ENCODE measurements around the gene TAF12. TPM values are rescaled to one million over a fixed set of nuclear protein-coding genes. Genes with fewer than 3 reads are reported as not detected.
A peak's percentile ranks its signal among the peaks of the same experiment; 100 is the strongest.

Gene TAF12
- total RNA-seq, 3 donors from 2014 or later, result 18.7 to 36.2 (median 22.7) TPM

- Histone ChIP-seq H3K27me3 (no peaks in the 10 kb centered on the region), H3K4me1 (peaks cover 0 to 14% of the 10 kb centered on the region in 2 donors), H3K9me3 (no peaks in the 10 kb centered on the region), H3K4me3 (peak overlapping the region; percentile 70 to 83 (median 72)), H3K36me3 (no peaks in the 10 kb centered on the region), H3K27ac (peak overlapping the region; percentile 88 to 90)
- TF ChIP-seq, protein P1, sequence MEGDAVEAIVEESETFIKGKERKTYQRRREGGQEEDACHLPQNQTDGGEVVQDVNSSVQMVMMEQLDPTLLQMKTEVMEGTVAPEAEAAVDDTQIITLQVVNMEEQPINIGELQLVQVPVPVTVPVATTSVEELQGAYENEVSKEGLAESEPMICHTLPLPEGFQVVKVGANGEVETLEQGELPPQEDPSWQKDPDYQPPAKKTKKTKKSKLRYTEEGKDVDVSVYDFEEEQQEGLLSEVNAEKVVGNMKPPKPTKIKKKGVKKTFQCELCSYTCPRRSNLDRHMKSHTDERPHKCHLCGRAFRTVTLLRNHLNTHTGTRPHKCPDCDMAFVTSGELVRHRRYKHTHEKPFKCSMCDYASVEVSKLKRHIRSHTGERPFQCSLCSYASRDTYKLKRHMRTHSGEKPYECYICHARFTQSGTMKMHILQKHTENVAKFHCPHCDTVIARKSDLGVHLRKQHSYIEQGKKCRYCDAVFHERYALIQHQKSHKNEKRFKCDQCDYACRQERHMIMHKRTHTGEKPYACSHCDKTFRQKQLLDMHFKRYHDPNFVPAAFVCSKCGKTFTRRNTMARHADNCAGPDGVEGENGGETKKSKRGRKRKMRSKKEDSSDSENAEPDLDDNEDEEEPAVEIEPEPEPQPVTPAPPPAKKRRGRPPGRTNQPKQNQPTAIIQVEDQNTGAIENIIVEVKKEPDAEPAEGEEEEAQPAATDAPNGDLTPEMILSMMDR (IDR thresholded peaks at IDR 0.05), result no peak
- TF ChIP-seq POLR2AphosphoS5 (IDR thresholded peaks at IDR 0.05) (no peak), POLR2A (IDR thresholded peaks at IDR 0.05) (no peak)
- intact Hi-C loops (cut with DNase I; ENCODE audit: low total_unique reads), result no loop called here
- no peak for DNase-seq (ENCODE audit: low spot score in 2 of 2)
Observed at GRCh38 chr1:28642056-28642846, 616 bp downstream of the TAF12 start.

DNA sequence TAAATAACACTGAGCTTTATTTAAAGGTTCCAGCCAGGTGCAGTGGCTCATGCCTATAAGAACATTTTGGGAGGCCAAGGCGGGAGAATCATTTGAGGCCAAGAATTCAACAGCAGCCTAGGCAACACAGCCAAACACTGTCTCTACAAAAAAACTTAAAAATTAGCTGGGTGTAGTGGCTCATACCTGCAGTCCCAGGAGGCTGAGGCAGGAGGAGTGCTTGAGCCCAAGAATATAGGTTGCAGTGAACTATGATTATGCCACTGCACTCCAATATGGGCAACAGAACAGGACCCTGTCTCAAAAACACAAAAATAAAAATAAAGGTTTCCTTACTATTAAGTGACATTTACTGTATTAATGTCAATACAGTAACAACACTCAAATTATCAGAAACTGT, 2.1 kb downstream of the TAF12 start:
- intact Hi-C loops (cut with DNase I; ENCODE audit: low total_unique reads), result no loop called here
- Histone ChIP-seq H3K27ac (no peak overlapping the region), H3K27me3 (no peaks in the 10 kb centered on the region), H3K36me3 (no peaks in the 10 kb centered on the region), H3K4me3 (no peak overlapping the region), H3K4me1 (peaks cover 0 to 14% of the 10 kb centered on the region in 2 donors), H3K9me3 (no peaks in the 10 kb centered on the region)
- DNase-seq (ENCODE audit: low spot score in 2 of 2), result no peak
- TF ChIP-seq POLR2AphosphoS5 (IDR thresholded peaks at IDR 0.05) (no peak), POLR2A (IDR thresholded peaks at IDR 0.05) (no peak)
- TF ChIP-seq, protein P1 (IDR thresholded peaks at IDR 0.05), result no peak

DNA sequence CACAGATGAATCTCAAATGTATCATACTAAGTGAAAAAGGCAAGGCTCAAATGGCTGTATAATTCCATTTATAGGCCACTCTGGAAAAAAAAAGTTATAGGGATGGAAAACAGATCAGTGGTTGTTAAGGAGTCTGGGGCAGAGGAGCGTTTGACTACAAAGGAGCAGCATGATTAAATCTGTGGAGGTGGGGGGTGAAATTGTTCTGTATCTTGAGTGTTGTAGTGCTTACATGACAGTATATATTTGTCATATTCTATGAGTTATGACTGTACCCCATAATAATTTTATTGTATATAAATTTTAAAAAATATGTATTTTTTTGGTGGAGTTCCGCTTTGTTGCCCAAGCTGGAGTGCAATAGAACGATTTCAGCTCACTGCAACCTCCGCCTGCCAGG, 10.3 kb downstream of the TAF12 start:
- intact Hi-C loops (cut with DNase I; ENCODE audit: low total_unique reads), result no loop called here
- no peak for TF ChIP-seq POLR2AphosphoS5 (IDR thresholded peaks at IDR 0.05)
- TF ChIP-seq POLR2A (IDR thresholded peaks at IDR 0.05), result no peak
- TF ChIP-seq, protein P1 (IDR thresholded peaks at IDR 0.05), result no peak
- Histone ChIP-seq H3K9me3 (no peaks in the 10 kb centered on the region), H3K27ac (no peak overlapping the region), H3K36me3 (no peaks in the 10 kb centered on the region), H3K4me1 (no peaks in the 10 kb centered on the region), H3K4me3 (no peak overlapping the region), H3K27me3 (no peaks in the 10 kb centered on the region)
- no peak for DNase-seq (ENCODE audit: low spot score in 2 of 2)

DNA sequence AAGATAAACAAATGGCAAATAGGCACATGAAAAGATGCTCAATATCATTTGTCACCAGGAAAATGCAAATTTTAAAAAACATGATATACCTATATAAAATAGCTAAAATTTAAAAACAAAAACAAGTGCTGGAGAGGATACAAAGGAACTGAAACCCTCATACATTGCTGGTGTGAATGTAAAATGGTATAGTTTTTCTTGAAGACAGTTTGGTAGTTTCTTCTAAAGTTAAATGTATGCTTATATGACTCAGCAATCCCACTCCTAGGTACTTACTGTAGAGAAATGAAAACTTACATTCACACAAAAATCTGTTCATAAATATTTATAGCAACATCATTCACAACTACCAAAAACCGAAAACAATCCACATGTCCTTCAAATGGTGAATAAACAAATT, 11.2 kb downstream of the TAF12 start:
- H3K4me3 ChIP-seq, result no peak overlapping the region
- H3K36me3 ChIP-seq, result no peaks in the 10 kb centered on the region
- no peak overlapping the region for H3K27ac ChIP-seq
- no peaks in the 10 kb centered on the region for H3K27me3 ChIP-seq
- no peaks in the 10 kb centered on the region for H3K9me3 ChIP-seq
- no peak for DNase-seq (ENCODE audit: low spot score in 2 of 2)
- intact Hi-C loops (cut with DNase I; ENCODE audit: low total_unique reads), result no loop called here
- TF ChIP-seq POLR2AphosphoS5 (IDR thresholded peaks at IDR 0.05), result no peak
- no peak for TF ChIP-seq POLR2A (IDR thresholded peaks at IDR 0.05)
- TF ChIP-seq, protein P1 (IDR thresholded peaks at IDR 0.05), result no peak
- H3K4me1 ChIP-seq, result no peaks in the 10 kb centered on the region

DNA sequence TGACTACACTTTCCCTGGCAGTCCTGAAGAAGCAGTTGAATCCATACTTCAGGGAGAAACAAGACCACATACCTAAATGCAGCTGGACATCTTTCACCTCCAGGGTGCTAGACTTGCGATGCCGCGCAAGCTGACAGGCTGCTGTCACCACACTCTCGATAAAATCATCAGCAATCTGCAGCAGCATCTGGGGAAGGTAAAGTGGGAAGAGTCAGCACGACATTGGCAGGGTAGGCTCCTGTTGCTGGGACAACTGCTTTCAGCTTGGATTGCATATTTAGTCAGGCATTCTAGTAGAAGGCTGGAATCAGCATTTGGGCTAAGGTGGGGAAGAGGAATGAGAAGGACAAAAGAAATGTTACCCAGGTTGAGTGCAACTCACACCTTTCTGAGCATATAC, 29.7 kb downstream of the TAF12 start:
- TF ChIP-seq, protein P1 (IDR thresholded peaks at IDR 0.05), result no peak
- TF ChIP-seq POLR2AphosphoS5 (IDR thresholded peaks at IDR 0.05), result no peak
- no peaks in the 10 kb centered on the region for H3K36me3 ChIP-seq
- no peak overlapping the region for H3K4me3 ChIP-seq
- H3K9me3 ChIP-seq, result no peaks in the 10 kb centered on the region
- no peak for DNase-seq (ENCODE audit: low spot score in 2 of 2)
- no peak overlapping the region for H3K27ac ChIP-seq
- intact Hi-C loops (cut with DNase I; ENCODE audit: low total_unique reads), result no loop called here
- H3K4me1 ChIP-seq, result no peaks in the 10 kb centered on the region
- H3K27me3 ChIP-seq, result no peaks in the 10 kb centered on the region
